Activated CD8-positive, alpha-beta memory T cell treated with anti-CD3 and anti-CD28 coated beads, Interleukin-2, amount 50 U/mL, for 1 hour (primary cell): ENCODE data around the gene PTPN14.

Experiments
- DNase-seq: peaks from one replicate; pipeline ENCODE4 v3.0.0-alpha.2; 2020; ENCODE audit errors: extremely low read depth

The PTPN14 gene

GRCh38 chr1:214310777-214311690, 240.4 kb downstream of the PTPN14 start:
- DNase-seq: no peak

GRCh38 chr1:214310010-214310409, 241.4 kb downstream of the PTPN14 start:
- DNase-seq: no peak

GRCh38 chr1:214306269-214306668, 245.1 kb downstream of the PTPN14 start:
- DNase-seq: no peak

- DNase-seq: no peak
Measured at GRCh38 chr1:214305164-214305751, 246.1 kb downstream of the PTPN14 start.

GRCh38 chr1:214303141-214303930, 248.1 kb downstream of the PTPN14 start:
- no peak for DNase-seq

- DNase-seq: no peak
Measured at GRCh38 chr1:214301526-214301925, 249.9 kb downstream of the PTPN14 start.

GRCh38 chr1:214300149-214300780, 251.1 kb downstream of the PTPN14 start:
- DNase-seq: no peak
